ENCODE results near the gene SCNN1A. TPM values are rescaled to one million over a fixed set of nuclear protein-coding genes. Genes with fewer than 3 reads are reported as not detected.

The SCNN1A gene
- total and polyA plus RNA-seq, 2 experiments from 2014 or later, result 21.7 to 28.4 TPM

GRCh38 chr12:6367969-6368892 is 7.1 kb downstream of the SCNN1A start:
- Histone ChIP-seq H3K9me3 (ENCODE audit: low read depth) (no peaks in the 10 kb centered on the region), H3K9me2 (replicated peaks; ENCODE audit: insufficient read depth) (no peaks in the 10 kb centered on the region), H3K4me2 (no peak overlapping the region), H3K4me1 (ENCODE audit: insufficient read depth) (peaks cover 26% of the 10 kb centered on the region), H3K4me3 (no peak overlapping the region), H3K27me3 (no peaks in the 10 kb centered on the region), H4K20me1 (ENCODE audit: insufficient read depth, poor library complexity, severe bottlenecking) (no peaks in the 10 kb centered on the region), H2AFZ (no peak overlapping the region), H3K27ac (no peak overlapping the region), H3K79me2 (peaks cover 15% of the 10 kb centered on the region), H3K36me3 (replicated peaks; ENCODE audit: insufficient read depth, low read depth) (no peaks in the 10 kb centered on the region)
- TF ChIP-seq CTCF (IDR thresholded peaks at IDR 0.05; ENCODE audit: poor library complexity) (no peak), EZH2 (IDR thresholded peaks at IDR 0.05; ENCODE audit: borderline replicate concordance) (no peak), EZH2phosphoT487 (IDR thresholded peaks at IDR 0.05; ENCODE audit: low read depth, severe bottlenecking, unreplicated experiment) (no peak)
- DNase-seq (ENCODE audit: low spot score), result no peak
- 87% methylated on average over 15 of the region's 15 CpGs for WGBS (ENCODE audit: low lambda C conversion rate, missing lambda C conversion rate)

- H3K79me2 ChIP-seq, result peaks cover 15% of the 10 kb centered on the region
- H3K9me2 ChIP-seq (replicated peaks; ENCODE audit: insufficient read depth), result no peaks in the 10 kb centered on the region
- DNase-seq (ENCODE audit: low spot score), result no peak
- peaks cover 24% of the 10 kb centered on the region for H3K4me1 ChIP-seq (ENCODE audit: insufficient read depth)
- no peak overlapping the region for H3K27ac ChIP-seq
- no peaks in the 10 kb centered on the region for H4K20me1 ChIP-seq (ENCODE audit: insufficient read depth, poor library complexity, severe bottlenecking)
- TF ChIP-seq CTCF (IDR thresholded peaks at IDR 0.05; ENCODE audit: poor library complexity) (peak; percentile 32), EZH2phosphoT487 (IDR thresholded peaks at IDR 0.05; ENCODE audit: low read depth, severe bottlenecking, unreplicated experiment) (no peak), EZH2 (IDR thresholded peaks at IDR 0.05; ENCODE audit: borderline replicate concordance) (no peak)
- H3K9me3 ChIP-seq (ENCODE audit: low read depth), result no peaks in the 10 kb centered on the region
- no peak overlapping the region for H3K4me2 ChIP-seq
- no peaks in the 10 kb centered on the region for H3K27me3 ChIP-seq
- 68% methylated on average over 11 of the region's 11 CpGs for WGBS (ENCODE audit: low lambda C conversion rate, missing lambda C conversion rate)
- H3K36me3 ChIP-seq (replicated peaks; ENCODE audit: insufficient read depth, low read depth), result no peaks in the 10 kb centered on the region
- H3K4me3 ChIP-seq, result no peak overlapping the region
- no peak overlapping the region for H2AFZ ChIP-seq
These were observed 8.0 kb downstream of the SCNN1A start for GRCh38 chr12:6367065-6367968.

- H3K79me2 ChIP-seq, result peaks cover 11% of the 10 kb centered on the region
- H4K20me1 ChIP-seq (ENCODE audit: insufficient read depth, poor library complexity, severe bottlenecking), result no peaks in the 10 kb centered on the region
- H3K4me2 ChIP-seq, result peak overlapping the region; percentile 80
- peaks cover 10% of the 10 kb centered on the region for H3K4me1 ChIP-seq (ENCODE audit: insufficient read depth)
- H3K9me3 ChIP-seq (ENCODE audit: low read depth), result no peaks in the 10 kb centered on the region
- no peaks in the 10 kb centered on the region for H3K9me2 ChIP-seq (replicated peaks; ENCODE audit: insufficient read depth)
- TF ChIP-seq EZH2 (IDR thresholded peaks at IDR 0.05; ENCODE audit: borderline replicate concordance) (no peak), CTCF (IDR thresholded peaks at IDR 0.05; ENCODE audit: poor library complexity) (no peak), EZH2phosphoT487 (IDR thresholded peaks at IDR 0.05; ENCODE audit: low read depth, severe bottlenecking, unreplicated experiment) (no peak)
- 47% methylated on average over 15 of the region's 15 CpGs for WGBS (ENCODE audit: low lambda C conversion rate, missing lambda C conversion rate)
- H3K36me3 ChIP-seq (replicated peaks; ENCODE audit: insufficient read depth, low read depth), result no peaks in the 10 kb centered on the region
- H2AFZ ChIP-seq, result peak overlapping the region; percentile 53
- peak overlapping the region; percentile 97 for H3K27ac ChIP-seq
- H3K4me3 ChIP-seq, result peak overlapping the region; percentile 23
- no peaks in the 10 kb centered on the region for H3K27me3 ChIP-seq
- DNase-seq (ENCODE audit: low spot score), result no peak
These were observed 11.4 kb downstream of the SCNN1A start for GRCh38 chr12:6364044-6364374.
